ENCODE data around the gene SFN.

- TF ChIP-seq CTCF (IDR thresholded peaks at IDR 0.05) (no peak), POLR2A (IDR thresholded peaks at IDR 0.05) (no peak), POLR2AphosphoS5 (IDR thresholded peaks at IDR 0.05) (no peak), EP300 (IDR thresholded peaks at IDR 0.05) (no peak)
These were observed 23.6 kb upstream of the SFN start for GRCh38 chr1:26839339-26839722.

Measured in gastroesophageal sphincter (tissue), 3 donors.